ENCODE results near the gene EFNA2. TPM values are rescaled to one million over a fixed set of nuclear protein-coding genes. Genes with fewer than 3 reads are reported as not detected.
"Not testable (repeated sequence)": the region's sequence is repeated elsewhere in the genome, so short reads cannot be mapped to it uniquely, and the experiment has no call there.

The EFNA2 gene
- total and polyA plus RNA-seq, 9 donors = 0.11 TPM; not detected in 8

DNA sequence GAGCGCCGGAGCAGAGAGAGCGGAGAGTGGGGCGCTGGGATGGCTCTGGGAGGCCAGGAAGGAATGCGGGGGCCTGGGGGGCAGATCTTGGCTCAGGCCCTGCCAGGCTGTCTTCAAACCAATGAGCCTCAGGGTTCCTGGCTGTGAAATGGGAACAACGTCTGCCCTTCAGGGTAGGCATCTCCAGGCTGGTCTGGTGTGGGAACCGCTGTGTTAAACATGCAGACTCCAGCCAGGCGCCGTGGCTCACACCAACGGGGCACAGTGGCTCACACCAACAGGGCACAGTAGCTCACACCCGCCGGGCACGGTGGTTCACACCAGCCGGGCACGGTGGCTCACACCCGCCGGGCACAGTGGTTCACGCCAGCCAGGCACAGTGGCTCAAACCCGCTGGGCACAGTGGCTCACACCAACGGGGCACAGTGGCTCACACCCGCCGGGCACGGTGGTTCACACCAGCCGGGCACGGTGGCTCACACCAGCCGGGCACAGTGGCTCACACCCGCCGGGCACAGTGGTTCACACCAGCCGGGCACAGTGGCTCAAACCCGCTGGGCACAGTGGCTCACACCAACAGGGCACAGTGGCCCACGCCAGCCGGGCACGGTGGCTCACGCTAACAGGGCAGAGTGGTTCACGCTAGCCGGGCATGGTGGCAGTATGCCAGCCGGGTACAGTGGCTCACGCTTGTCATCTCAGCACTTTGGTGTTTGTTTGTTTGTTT, 40.1 kb downstream of the EFNA2 start:
- H3K27me3 ChIP-seq = no peaks in the 10 kb centered on the region
- H3K27ac ChIP-seq = no peak overlapping the region
- no peaks in the 10 kb centered on the region for H3K36me3 ChIP-seq
- no peak overlapping the region for H3K4me3 ChIP-seq
- WGBS, 3 donors = 72 to 77% (median 74%) methylated on average over 36 to 38 of the region's 38 CpGs
- intact Hi-C loops (cut with DNase I) = loop anchor here in 1 of 4 donors (10.0 kb wide), 1 partner anchor 49 kb away; no protein-coding TSS in a partner anchor
- TF ChIP-seq, protein P1, sequence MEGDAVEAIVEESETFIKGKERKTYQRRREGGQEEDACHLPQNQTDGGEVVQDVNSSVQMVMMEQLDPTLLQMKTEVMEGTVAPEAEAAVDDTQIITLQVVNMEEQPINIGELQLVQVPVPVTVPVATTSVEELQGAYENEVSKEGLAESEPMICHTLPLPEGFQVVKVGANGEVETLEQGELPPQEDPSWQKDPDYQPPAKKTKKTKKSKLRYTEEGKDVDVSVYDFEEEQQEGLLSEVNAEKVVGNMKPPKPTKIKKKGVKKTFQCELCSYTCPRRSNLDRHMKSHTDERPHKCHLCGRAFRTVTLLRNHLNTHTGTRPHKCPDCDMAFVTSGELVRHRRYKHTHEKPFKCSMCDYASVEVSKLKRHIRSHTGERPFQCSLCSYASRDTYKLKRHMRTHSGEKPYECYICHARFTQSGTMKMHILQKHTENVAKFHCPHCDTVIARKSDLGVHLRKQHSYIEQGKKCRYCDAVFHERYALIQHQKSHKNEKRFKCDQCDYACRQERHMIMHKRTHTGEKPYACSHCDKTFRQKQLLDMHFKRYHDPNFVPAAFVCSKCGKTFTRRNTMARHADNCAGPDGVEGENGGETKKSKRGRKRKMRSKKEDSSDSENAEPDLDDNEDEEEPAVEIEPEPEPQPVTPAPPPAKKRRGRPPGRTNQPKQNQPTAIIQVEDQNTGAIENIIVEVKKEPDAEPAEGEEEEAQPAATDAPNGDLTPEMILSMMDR (IDR thresholded peaks at IDR 0.05) = no peak
- no peak for TF ChIP-seq POLR2A (IDR thresholded peaks at IDR 0.05)
- no peak for TF ChIP-seq EP300 (IDR thresholded peaks at IDR 0.05)
- H3K9me3 ChIP-seq = no peaks in the 10 kb centered on the region
- H3K4me1 ChIP-seq (ENCODE audit: insufficient read depth) = peaks cover 5% of the 10 kb centered on the region
- DNase-seq = peak in 2 of 5 donors; percentile 47 to 63

DNA sequence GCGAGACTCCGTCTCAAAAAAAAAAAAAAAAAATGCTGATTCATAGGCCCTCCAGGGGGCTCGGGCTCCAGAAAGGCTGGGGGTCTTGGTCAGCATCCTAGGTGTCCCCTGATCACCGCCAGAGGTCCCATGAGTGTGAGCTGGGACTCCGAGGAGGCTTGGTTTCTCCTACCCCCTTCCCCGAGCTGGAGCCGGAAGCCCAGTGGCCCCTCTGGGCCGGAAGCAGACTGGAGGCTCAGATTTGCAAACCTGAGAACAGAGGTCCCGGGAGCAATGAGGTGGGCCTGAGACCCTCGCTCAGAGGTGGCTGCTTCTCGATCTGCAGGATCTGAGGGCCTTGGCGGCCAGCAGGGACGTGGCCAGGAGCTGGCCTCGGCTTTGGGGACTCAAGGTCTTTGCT, 41.5 kb downstream of the EFNA2 start:
- H3K27me3 ChIP-seq = no peaks in the 10 kb centered on the region
- peaks cover 5% of the 10 kb centered on the region for H3K4me1 ChIP-seq (ENCODE audit: insufficient read depth)
- TF ChIP-seq EP300 (IDR thresholded peaks at IDR 0.05) (no peak), POLR2A (IDR thresholded peaks at IDR 0.05) (no peak)
- TF ChIP-seq, protein P1 (IDR thresholded peaks at IDR 0.05) = no peak
- no peak overlapping the region for H3K27ac ChIP-seq
- 62 to 85% (median 82%) methylated on average over 14 of the region's 14 CpGs for WGBS, 3 donors
- no peaks in the 10 kb centered on the region for H3K9me3 ChIP-seq
- H3K4me3 ChIP-seq = no peak overlapping the region
- intact Hi-C loops (cut with DNase I) = loop anchor here in 1 of 4 donors (10.0 kb wide), 1 partner anchor 48 kb away; no protein-coding TSS in a partner anchor
- DNase-seq = no peak
- H3K36me3 ChIP-seq = no peaks in the 10 kb centered on the region

DNA sequence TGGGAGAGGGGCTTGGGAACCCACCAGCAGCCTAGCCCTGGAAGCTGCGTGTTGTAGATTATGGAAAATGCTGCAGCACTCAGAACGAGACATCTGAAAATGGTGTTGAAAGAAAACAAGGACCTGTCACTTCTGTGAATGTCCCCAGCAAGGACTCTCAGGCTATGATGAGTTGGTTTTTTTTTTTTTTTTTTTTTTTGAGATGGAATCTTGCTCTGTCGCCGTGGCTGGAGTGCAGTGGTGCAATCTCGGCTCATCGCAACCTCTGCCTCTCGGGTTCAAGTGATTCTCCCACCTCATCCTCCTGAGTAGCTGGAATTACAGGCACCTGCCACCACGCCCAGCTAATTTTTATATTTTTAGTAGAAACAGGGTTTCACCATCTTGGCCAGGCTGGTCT, 46.5 kb downstream of the EFNA2 start:
- H3K27ac ChIP-seq; H3K9me3 ChIP-seq; H3K27me3 ChIP-seq; H3K4me1 ChIP-seq (ENCODE audit: insufficient read depth); H3K36me3 ChIP-seq; H3K4me3 ChIP-seq; DNase-seq: not testable (repeated sequence)
- WGBS, 3 donors = 76 to 92% (median 84%) methylated on average over 8 of the region's 8 CpGs
- intact Hi-C loops (cut with DNase I) = loop anchor here in 1 of 4 donors (10.0 kb wide), 1 partner anchor 47 kb away; the partner anchor contains the start of gene EFNA2

DNA sequence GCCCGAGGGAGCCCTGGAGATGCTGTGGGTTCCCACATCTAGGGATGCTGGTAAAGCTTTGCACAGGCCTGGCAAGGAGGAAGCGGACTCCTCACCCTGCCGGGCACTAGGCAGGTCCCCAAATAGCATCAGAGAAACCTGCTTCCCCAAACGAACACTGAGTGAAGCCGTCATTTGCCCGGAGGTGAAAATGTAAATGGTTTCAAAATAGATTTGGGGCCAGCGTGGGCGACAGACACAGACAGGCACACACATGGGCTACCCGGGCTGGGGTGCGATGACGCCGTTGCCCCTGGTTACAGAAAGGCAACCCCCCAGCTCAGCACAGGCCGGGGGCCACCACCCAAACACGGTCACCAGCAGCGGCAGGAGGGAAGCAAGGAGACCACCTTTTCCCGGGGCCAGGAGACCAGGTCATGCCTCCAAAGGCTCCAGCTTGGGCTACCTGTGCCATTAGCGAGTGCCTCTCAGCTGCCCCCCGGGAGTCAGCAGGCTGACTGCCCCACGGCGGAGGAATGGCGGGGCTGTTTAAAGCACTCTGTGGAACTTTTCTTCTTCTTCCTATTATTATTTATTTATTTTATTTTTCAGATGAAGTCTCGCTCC, 50.5 kb downstream of the EFNA2 start:
- WGBS, 3 donors = 88 to 92% (median 89%) methylated on average over 22 of the region's 22 CpGs
- Histone ChIP-seq H3K27ac (no peak overlapping the region), H3K27me3 (no peaks in the 10 kb centered on the region), H3K9me3 (no peaks in the 10 kb centered on the region), H3K4me3 (no peak overlapping the region), H3K4me1 (ENCODE audit: insufficient read depth) (no peaks in the 10 kb centered on the region), H3K36me3 (no peaks in the 10 kb centered on the region)
- intact Hi-C loops (cut with DNase I) = loop anchor here in 1 of 4 donors (10.0 kb wide), 1 partner anchor 51 kb away; the partner anchor contains the start of gene EFNA2
- no peak for DNase-seq
- no peak for TF ChIP-seq POLR2A (IDR thresholded peaks at IDR 0.05)
- TF ChIP-seq, protein P1 (IDR thresholded peaks at IDR 0.05) = no peak
